CD14-positive monocyte (primary cell): Measurements from ENCODE around the gene CELF4. TPM values are rescaled to one million over a fixed set of nuclear protein-coding genes. Genes with fewer than 3 reads are reported as not detected.

Experiments
- DNase-seq, 3 donors: peaks; one replicate each; pipeline ENCODE4 v3.0.0-alpha.2; 2011 to 2022
- H2AFZ ChIP-seq: 2 replicates; pipeline ENCODE4 v1.6.0; 2012; ENCODE audit warnings: mild to moderate bottlenecking, low read depth, low read length, inconsistent platforms; ENCODE audit not compliant: insufficient read depth, poor library complexity, severe bottlenecking
- H3K27ac ChIP-seq, 2 donors: 1 replicate in 1 of 2; 2 replicates in 1 of 2; pipeline ENCODE4 v1.5.1; 2012 to 2013; ENCODE audit warnings: low read length in 2 of 2, control low read depth in 1 of 2, inconsistent platforms in 1 of 2, low read depth in 1 of 2, mild to moderate bottlenecking in 1 of 2
- H3K27me3 ChIP-seq, 2 donors: one replicate each; pipeline versions ENCODE4 v1.6.0 to v1.6.1; 2011 to 2013; ENCODE audit warnings: low read length in 2 of 2; ENCODE audit not compliant: control insufficient read depth in 2 of 2, insufficient read depth in 2 of 2
- H3K36me3 ChIP-seq, 2 donors: replicated peaks in 1 of 2; 1 replicate in 1 of 2; 2 replicates in 1 of 2; pipeline versions ENCODE4 v1.5.1 to v1.6.1; 2012 to 2013; ENCODE audit warnings: low read length in 2 of 2, control low read depth in 1 of 2, inconsistent platforms in 1 of 2, mild to moderate bottlenecking in 1 of 2; ENCODE audit not compliant: insufficient read depth in 2 of 2, control insufficient read depth in 1 of 2
- H3K4me1 ChIP-seq, 2 donors: 1 replicate in 1 of 2; 2 replicates in 1 of 2; pipeline versions ENCODE4 v1.5.1 to v1.6.1; 2012 to 2013; ENCODE audit warnings: low read length in 2 of 2, control low read depth in 1 of 2, inconsistent platforms in 1 of 2, mild to moderate bottlenecking in 1 of 2, moderate library complexity in 1 of 2; ENCODE audit not compliant: insufficient read depth in 2 of 2, control insufficient read depth in 1 of 2
- H3K4me2 ChIP-seq: replicated peaks from 2 replicates; pipeline ENCODE3; 2012; ENCODE audit warnings: low read length, moderate library complexity, mild to moderate bottlenecking; ENCODE audit not compliant: poor library complexity, severe bottlenecking; ENCODE audit errors: extremely low read depth
- H3K4me3 ChIP-seq, 3 experiments: fragments of 200-600 bp in 1 of 3; sonication (generic) in 1 of 3; replicated peaks in 1 of 3; 1 replicate in 2 of 3; 2 replicates in 1 of 3; pipeline ENCODE4 v1.5.1; 2011 to 2013; ENCODE audit warnings: low read length in 3 of 3, mild to moderate bottlenecking in 3 of 3, control low read depth in 2 of 3, low read depth in 2 of 3, inconsistent platforms in 1 of 3, moderate library complexity in 1 of 3
- H3K79me2 ChIP-seq: 2 replicates; pipeline ENCODE4 v1.6.0; 2012; ENCODE audit warnings: mild to moderate bottlenecking, control low read depth, inconsistent platforms, low read length, moderate library complexity; ENCODE audit not compliant: insufficient read depth
- H3K9ac ChIP-seq: 2 replicates; pipeline ENCODE4 v1.6.0; 2017; ENCODE audit warnings: low read length, mild to moderate bottlenecking; ENCODE audit not compliant: insufficient read depth, poor library complexity, severe bottlenecking
- H3K9me3 ChIP-seq, 2 donors: replicated peaks in 1 of 2; 1 replicate in 1 of 2; 2 replicates in 1 of 2; pipeline versions ENCODE4 v1.5.1 to v1.6.1; 2012 to 2013; ENCODE audit warnings: low read length in 2 of 2, control low read depth in 1 of 2; ENCODE audit not compliant: control insufficient read depth in 1 of 2, insufficient read depth in 1 of 2
- H4K20me1 ChIP-seq: 2 replicates; pipeline ENCODE4 v1.6.0; 2012; ENCODE audit warnings: mild to moderate bottlenecking, low read length, control low read depth, moderate library complexity; ENCODE audit not compliant: insufficient read depth
- H3K27ac Mint-ChIP-seq, 7 donors: one replicate each; pipeline ENCODE4 v1.8.0; 2020; ENCODE audit warnings: mild to moderate bottlenecking in 7 of 7, mixed read lengths in 7 of 7, moderate library complexity in 6 of 7, inconsistent platforms in 2 of 7
- H3K27me3 Mint-ChIP-seq, 3 donors: one replicate each; pipeline ENCODE4 v1.8.0; 2021 to 2022; ENCODE audit warnings: low read depth in 3 of 3, mild to moderate bottlenecking in 3 of 3, mixed read lengths in 3 of 3, moderate library complexity in 3 of 3, inconsistent platforms in 1 of 3
- H3K36me3 Mint-ChIP-seq, 2 donors: one replicate each; pipeline ENCODE4 v1.8.0; 2020; ENCODE audit warnings: mixed read lengths in 2 of 2, inconsistent platforms in 1 of 2, mild to moderate bottlenecking in 1 of 2
- H3K4me1 Mint-ChIP-seq: one replicate; pipeline ENCODE4 v1.8.0; 2020; ENCODE audit warnings: mild to moderate bottlenecking, mixed read lengths
- H3K4me3 Mint-ChIP-seq, 2 donors: one replicate each; pipeline ENCODE4 v1.8.0; 2020; ENCODE audit warnings: mild to moderate bottlenecking in 2 of 2, mixed read lengths in 2 of 2, moderate library complexity in 1 of 2
- H3K9me3 Mint-ChIP-seq, 7 donors: one replicate each; pipeline ENCODE4 v1.8.0; 2020 to 2022; ENCODE audit warnings: mixed read lengths in 7 of 7, mild to moderate bottlenecking in 6 of 7, moderate library complexity in 6 of 7, inconsistent platforms in 2 of 7
- WGBS: methylation state at CpG from one replicate; pipeline ENCODE4 v1.1.5; 2013; ENCODE audit warnings: missing lambda C conversion rate; ENCODE audit not compliant: insufficient coverage; 5-methylcytosine and 5-hydroxymethylcytosine counted together
- intact Hi-C, 2 donors: fragments of 100-400 bp; cut with micrococcal nuclease; formaldehyde crosslinking; loops; one replicate each; pipeline versions ENCODE4 v1.15.0 to v1.15.1; 2023
- polyA plus RNA-seq, 3 donors: library from polyadenylated mRNA; depleted of rRNA in 1 of 3; unstranded in 2 of 3; stranded (reverse) in 1 of 3; fragments of 300-500 nt in 2 of 3; fragments of >200 nt in 1 of 3; fragmentation: Illumina TruSeq in 2 of 3; gene quantifications; 1 replicate in 2 of 3; 2 replicates in 1 of 3; pipeline ENCODE4 v1.2.3, GENCODE V29; 2012 to 2021
- TF ChIP-seq, protein P1 (sequence below): fragments of 200-600 bp; IDR thresholded peaks from one replicate; pipeline ENCODE4 v1.8.0; 2022; ENCODE audit warnings: antibody characterized with exemption, mild to moderate bottlenecking

CELF4 gene
- polyA plus RNA-seq, 3 donors: not detected

DNA sequence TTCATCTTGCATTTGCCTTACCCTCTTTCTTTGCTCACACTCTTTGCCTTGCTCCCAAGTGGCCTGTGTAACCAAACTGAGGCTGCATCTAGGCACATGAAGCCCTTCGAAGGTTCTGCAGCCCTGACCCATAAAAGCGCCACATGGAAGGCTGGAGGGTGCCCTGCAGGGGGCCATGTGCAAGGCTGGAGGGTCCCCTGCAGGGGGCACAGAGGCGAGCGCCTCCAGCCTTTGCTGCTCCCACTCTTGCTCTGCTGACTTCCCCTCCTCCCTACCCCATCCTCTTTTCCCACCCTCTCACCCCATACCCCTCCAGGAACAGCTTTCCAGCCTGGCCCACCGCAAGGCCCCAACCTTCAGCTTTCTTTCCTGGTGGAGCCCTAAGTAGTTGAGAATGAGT, 317.3 kb downstream of the CELF4 start:
- no peak overlapping the region for H3K9ac ChIP-seq
- no peak for DNase-seq
- H3K36me3 ChIP-seq: no peaks in the 10 kb centered on the region

DNA sequence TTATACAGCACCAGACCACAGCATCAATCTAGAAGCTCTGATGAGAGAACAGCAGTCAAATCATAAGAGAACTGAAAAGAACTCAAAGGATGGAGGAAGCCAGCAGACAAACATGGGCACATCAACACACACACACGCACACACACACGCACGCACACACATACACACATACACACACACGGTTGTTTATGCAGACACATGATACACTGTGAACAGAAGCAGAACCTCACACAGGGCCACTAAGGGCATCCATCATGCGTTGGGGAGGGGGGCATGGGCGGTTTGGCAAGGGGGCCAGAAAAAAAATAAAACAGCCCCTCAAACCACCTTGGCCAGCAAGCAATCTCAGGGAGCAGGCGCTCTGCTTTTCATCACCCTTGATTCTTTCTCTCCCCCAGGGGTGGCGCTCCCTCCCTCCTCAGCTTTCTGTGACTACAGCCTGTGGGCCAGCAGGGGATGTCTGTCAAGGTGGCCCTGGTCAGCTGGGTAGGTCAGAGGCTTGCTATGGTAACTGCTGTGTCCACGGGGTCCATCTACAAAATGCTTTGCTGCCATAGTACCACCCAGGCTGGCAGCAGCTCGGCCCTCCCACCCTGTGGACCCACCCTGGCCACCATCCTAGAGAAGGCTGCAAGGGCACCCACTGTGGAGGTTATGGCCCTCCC, 318.0 kb downstream of the CELF4 start:
- Histone ChIP-seq H2AFZ (no peak overlapping the region), H3K9me3 (no peaks in the 10 kb centered on the region), H3K36me3 (no peaks in the 10 kb centered on the region), H3K27me3 (peaks cover 16 to 47% of the 10 kb centered on the region in 2 donors), H3K4me3 (no peak overlapping the region), H3K4me1 (no peaks in the 10 kb centered on the region), H3K4me2 (no peak overlapping the region), H3K79me2 (no peaks in the 10 kb centered on the region), H3K27ac (no peak overlapping the region), H4K20me1 (no peaks in the 10 kb centered on the region), H3K9ac (no peak overlapping the region)
- 81% methylated on average over 6 of the region's 10 CpGs for WGBS
- H3K36me3 Mint-ChIP-seq: peaks cover 0 to 2% of the 10 kb centered on the region in 2 donors
- no peak overlapping the region for H3K27ac Mint-ChIP-seq
- H3K9me3 Mint-ChIP-seq: peaks cover 0 to 9% (median 3%) of the 10 kb centered on the region in 7 donors
- DNase-seq: no peak
- intact Hi-C loops: no loop called here
- no peak overlapping the region for H3K4me3 Mint-ChIP-seq
- H3K27me3 Mint-ChIP-seq: peaks cover 34 to 48% (median 36%) of the 10 kb centered on the region in 3 donors
- peaks cover 2% of the 10 kb centered on the region for H3K4me1 Mint-ChIP-seq
- TF ChIP-seq, protein P1, sequence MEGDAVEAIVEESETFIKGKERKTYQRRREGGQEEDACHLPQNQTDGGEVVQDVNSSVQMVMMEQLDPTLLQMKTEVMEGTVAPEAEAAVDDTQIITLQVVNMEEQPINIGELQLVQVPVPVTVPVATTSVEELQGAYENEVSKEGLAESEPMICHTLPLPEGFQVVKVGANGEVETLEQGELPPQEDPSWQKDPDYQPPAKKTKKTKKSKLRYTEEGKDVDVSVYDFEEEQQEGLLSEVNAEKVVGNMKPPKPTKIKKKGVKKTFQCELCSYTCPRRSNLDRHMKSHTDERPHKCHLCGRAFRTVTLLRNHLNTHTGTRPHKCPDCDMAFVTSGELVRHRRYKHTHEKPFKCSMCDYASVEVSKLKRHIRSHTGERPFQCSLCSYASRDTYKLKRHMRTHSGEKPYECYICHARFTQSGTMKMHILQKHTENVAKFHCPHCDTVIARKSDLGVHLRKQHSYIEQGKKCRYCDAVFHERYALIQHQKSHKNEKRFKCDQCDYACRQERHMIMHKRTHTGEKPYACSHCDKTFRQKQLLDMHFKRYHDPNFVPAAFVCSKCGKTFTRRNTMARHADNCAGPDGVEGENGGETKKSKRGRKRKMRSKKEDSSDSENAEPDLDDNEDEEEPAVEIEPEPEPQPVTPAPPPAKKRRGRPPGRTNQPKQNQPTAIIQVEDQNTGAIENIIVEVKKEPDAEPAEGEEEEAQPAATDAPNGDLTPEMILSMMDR: no peak

More for the DNA sequence above, 317.3 kb downstream of the CELF4 start:
- Histone ChIP-seq H2AFZ (no peak overlapping the region), H3K9me3 (no peaks in the 10 kb centered on the region), H3K27me3 (peaks cover 19 to 47% of the 10 kb centered on the region in 2 donors), H4K20me1 (no peaks in the 10 kb centered on the region), H3K4me2 (no peak overlapping the region), H3K27ac (no peak overlapping the region), H3K4me1 (no peaks in the 10 kb centered on the region), H3K4me3 (no peak overlapping the region), H3K79me2 (no peaks in the 10 kb centered on the region)
- TF ChIP-seq, protein P1: no peak
- no peak overlapping the region for H3K27ac Mint-ChIP-seq
- no peak overlapping the region for H3K4me3 Mint-ChIP-seq
- peaks cover 2% of the 10 kb centered on the region for H3K4me1 Mint-ChIP-seq
- intact Hi-C loops: no loop called here
- H3K27me3 Mint-ChIP-seq: peaks cover 35 to 49% (median 38%) of the 10 kb centered on the region in 3 donors
- 91% methylated on average over 2 of the region's 5 CpGs for WGBS
- peaks cover 0 to 2% of the 10 kb centered on the region in 2 donors for H3K36me3 Mint-ChIP-seq
- H3K9me3 Mint-ChIP-seq: peaks cover 0 to 12% (median 3%) of the 10 kb centered on the region in 7 donors
